SK-N-SH treated with all-trans-retinoic acid at 6 μM for 48 hours (cell line): ENCODE data around the gene NINJ2.

Experiments used
- ZNF70 ChIP-seq: fragments of 450-650 bp; formaldehyde crosslinking; IDR thresholded peaks from 2 replicates; pipeline ENCODE4 v1.5.0; 2020; ENCODE audit warnings: mild to moderate bottlenecking, moderate library complexity
- TF ChIP-seq, protein P1 (sequence below): fragments of 250-450 bp; sonication (Bioruptor Pico); IDR thresholded peaks from 2 replicates; pipeline ENCODE4 v1.8.0; 2020; ENCODE audit warnings: mild to moderate bottlenecking, moderate library complexity, borderline replicate concordance

DNA sequence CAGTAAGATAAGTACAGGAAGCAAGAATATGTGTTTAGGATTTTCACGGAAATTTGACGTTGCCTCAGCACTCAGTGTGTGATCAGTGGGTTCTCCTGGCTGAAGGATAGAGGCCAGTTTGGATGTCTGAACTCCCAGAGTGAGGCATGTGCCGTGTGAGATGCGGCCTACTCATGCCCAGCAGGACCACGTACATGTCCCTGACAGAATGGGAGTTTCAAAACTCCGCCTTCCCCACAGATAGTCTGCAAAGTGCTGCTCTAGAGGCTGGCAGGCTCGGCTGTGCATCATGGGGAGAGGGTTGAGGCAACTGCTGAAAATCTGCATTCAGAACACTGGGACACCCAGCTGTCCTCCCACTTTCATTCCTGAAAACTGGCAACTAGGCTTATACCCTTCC, 58.3 kb downstream of the NINJ2 start:
- TF ChIP-seq, protein P1, sequence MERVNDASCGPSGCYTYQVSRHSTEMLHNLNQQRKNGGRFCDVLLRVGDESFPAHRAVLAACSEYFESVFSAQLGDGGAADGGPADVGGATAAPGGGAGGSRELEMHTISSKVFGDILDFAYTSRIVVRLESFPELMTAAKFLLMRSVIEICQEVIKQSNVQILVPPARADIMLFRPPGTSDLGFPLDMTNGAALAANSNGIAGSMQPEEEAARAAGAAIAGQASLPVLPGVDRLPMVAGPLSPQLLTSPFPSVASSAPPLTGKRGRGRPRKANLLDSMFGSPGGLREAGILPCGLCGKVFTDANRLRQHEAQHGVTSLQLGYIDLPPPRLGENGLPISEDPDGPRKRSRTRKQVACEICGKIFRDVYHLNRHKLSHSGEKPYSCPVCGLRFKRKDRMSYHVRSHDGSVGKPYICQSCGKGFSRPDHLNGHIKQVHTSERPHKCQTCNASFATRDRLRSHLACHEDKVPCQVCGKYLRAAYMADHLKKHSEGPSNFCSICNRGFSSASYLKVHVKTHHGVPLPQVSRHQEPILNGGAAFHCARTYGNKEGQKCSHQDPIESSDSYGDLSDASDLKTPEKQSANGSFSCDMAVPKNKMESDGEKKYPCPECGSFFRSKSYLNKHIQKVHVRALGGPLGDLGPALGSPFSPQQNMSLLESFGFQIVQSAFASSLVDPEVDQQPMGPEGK = no peak
- no peak for TF ChIP-seq ZNF70
